ENCODE measurements around the gene GRPR. TPM values are rescaled to one million over a fixed set of nuclear protein-coding genes. Genes with fewer than 3 reads are reported as not detected.

GRPR gene
- not detected in 2 replicates for total RNA-seq (2014; rRNA removed; shearing (Covaris generic))

DNA sequence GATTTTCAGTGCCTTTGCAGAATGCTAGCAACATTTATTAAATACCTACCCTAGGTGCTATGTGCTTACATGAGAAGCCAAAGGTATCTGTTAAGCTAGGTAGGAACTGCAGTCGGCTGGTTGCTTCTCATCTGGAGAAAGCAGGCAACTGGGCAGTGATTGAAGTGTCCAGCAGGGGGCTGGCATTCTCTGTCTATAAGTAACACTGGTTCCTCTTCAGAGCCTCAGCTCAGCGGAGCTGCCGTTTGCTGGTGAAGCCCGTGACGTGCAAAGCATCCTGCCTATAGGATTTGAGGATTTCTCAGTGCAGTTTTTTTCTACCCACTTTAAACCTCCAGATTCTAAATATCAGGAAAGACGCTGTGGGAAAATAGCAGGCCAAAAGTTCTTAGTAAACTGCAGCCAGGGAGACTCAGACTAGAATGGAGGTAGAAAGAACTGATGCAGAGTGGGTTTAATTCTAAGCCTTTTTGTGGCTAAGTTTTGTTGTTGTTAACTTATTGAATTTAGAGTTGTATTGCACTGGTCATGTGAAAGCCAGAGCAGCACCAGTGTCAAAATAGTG lies at the start of gene GRPR:
TSS of gene GRPR (plus strand) at position 344 of the 565 bp plus-strand sequence. CDS start 389 bp downstream, outside the sequence.
- in situ Hi-C loops (cut with HindIII; ENCODE audit: low sequenced_read_pairs) = no loop called here
- DNase-seq (ENCODE audit: low spot score) = peak; percentile 59

DNA sequence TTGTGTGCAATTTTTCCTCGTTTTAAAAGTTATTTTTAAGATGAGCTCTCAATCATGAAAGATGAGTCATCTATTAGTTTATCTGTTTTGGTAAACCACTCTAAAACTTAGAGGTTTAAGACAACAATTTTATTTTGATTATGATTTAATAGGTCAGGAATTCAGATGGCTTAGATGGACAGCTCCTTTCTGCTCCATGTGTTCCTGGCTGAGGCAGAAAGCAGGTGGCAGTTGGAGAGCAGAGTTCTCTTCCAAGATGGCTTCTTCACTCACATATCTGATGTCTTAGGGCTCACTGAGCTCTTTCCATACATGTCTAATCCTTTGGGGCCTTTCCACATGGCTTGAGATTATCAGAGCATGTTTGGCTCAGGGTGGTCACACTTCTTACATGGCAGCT lies 48.3 kb upstream of the GRPR start:
- in situ Hi-C loops (cut with HindIII; ENCODE audit: low sequenced_read_pairs) = no loop called here
- DNase-seq (ENCODE audit: low spot score) = no peak

DNA sequence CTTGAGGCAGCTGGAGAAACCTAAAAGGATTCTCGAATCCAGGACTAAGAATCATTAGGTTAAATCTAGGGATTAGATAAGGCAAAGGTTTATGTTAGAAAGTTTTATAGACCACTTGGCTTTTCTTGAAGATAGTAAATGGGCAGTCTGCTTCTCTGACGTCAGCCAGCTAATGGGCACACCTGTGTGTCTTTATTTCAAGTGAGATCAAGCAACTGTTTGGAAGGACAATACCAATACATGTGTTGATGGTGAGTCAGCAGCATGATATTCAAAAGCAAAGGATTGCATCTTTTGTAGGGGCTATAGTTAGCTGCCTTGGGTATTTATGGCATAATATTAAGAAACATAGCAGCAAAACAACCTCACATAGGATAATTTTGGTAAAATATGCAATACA lies 46.5 kb upstream of the GRPR start:
- DNase-seq (ENCODE audit: low spot score) = no peak
- in situ Hi-C loops (cut with HindIII; ENCODE audit: low sequenced_read_pairs) = no loop called here

DNA sequence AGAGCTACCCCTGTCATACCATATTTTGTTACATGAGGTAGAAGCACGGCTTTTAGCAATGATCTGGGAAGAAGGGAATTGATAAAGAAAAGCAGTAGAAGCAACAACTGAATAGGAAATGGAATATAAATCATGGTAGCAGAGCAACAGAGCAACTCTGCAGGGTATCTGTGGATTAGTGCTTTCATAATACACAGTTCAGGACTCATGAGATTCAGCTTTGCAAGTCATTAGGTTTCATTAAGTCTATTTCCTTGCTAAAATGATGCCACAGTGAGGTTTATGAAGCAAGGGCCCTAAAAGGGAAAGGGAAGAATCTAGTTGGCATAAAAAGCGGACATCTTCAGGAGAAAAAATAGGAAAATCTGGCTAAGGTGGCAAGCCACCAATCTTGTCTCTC lies 45.6 kb upstream of the GRPR start:
- in situ Hi-C loops (cut with HindIII; ENCODE audit: low sequenced_read_pairs) = no loop called here
- no peak for DNase-seq (ENCODE audit: low spot score)

DNA sequence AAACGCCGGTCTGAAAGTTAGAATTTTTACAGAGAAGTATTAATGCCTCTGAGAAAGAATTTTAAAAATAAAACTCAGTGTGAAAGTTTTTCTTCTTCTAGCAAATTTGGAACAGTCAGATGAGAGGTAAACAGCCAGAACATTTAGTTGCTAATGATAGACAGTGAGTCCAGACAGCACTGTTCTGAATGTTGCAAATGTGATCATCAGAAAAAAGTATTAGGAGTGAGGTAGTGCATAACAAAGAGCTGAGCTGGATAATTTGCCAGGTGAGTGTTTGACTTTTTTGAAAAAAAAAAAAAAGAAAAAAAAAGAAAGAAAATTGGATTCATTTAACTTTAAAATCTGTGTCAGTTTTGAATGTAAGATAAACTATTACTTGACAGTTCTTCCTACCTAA lies 42.0 kb upstream of the GRPR start:
- in situ Hi-C loops (cut with HindIII; ENCODE audit: low sequenced_read_pairs) = no loop called here
- DNase-seq (ENCODE audit: low spot score) = no peak

DNA sequence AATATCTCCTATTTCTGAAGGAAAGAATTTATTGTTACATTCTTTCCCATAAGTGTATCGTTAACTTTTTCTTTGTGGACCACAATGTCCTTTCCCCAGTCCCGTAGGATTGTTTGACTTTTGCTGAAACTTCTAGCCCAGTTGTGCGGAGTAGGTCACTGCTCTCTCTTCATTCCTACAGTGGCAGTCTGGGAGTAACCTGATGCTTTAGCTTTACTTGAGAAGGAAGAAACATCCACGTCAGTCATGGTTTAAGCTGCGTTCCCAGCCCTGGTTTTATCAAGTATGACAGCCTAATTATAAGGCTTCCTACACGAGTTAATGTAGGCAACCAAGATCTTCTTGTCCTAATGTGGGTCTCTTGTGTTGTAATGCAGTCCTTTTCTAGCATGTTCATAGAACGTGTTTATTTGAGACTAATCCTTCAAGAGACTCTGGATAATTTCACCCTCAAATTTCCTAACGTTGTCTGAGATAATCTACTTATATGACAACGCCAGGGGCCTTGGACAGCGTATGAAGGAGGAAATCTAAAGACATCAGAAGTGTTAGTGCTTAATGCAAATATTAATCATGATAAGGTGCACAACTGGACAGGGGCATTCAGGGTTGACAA lies 40.8 kb upstream of the GRPR start:
- in situ Hi-C loops (cut with HindIII; ENCODE audit: low sequenced_read_pairs) = no loop called here
- no peak for DNase-seq (ENCODE audit: low spot score)

DNA sequence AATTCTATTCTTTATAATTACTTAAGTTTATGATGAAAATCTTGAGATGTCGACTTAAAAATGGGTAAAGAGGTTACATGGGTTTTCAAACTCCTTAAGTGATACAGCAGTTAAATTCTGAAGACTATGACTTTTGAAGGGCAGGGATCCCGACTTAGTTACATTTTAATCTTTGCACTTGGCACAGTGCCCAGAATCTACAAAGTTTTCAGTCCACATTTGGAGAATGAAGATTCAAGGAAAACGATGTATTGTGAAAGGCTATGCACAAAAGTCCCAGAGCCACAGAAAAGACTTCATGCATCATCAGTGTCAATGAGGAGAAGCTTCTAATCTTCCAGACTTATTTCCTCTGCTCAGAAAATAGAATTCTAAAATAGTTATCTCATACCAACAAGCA lies 36.3 kb upstream of the GRPR start:
- DNase-seq (ENCODE audit: low spot score) = no peak
- in situ Hi-C loops (cut with HindIII; ENCODE audit: low sequenced_read_pairs) = no loop called here

DNA sequence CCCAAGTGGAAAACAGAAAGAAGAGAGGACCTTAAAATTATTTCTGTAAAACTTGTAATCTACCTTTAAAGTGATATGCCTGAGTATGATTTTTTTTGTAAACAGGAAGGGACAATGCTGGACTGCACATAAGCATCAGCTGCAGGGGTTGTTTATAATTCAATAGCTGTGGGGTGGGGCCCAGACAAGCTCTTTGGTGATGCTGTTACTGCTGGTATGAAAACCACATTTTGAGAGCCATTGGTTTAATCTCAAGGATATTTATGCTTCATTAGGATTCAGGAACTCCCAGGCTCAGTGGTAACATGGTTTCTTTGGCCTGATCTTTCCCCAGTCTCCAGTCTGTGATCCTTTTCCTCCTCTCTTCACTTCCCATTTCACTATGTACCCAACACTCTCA lies 34.3 kb upstream of the GRPR start:
- no peak for DNase-seq (ENCODE audit: low spot score)
- in situ Hi-C loops (cut with HindIII; ENCODE audit: low sequenced_read_pairs) = no loop called here

DNA sequence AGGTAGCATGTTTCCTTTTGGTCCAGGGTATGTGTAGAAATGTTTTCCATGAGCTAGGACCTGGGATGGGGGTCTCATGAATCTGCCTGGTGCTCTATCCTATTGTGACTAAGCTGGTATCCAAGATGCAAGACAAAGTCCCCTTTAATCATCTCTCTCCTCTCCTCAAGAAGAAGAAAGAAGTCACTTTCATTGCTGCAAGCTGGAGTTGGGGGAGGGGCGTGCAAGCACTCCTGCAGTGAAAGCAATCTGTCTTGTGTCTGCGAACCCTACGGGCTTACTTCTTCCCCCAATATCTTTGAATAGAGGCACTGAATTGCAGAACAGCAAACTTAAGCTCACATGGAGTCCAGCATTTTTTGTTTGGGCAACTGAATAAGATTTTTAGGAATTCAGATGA lies 27.2 kb upstream of the GRPR start:
- DNase-seq (ENCODE audit: low spot score) = no peak
- in situ Hi-C loops (cut with HindIII; ENCODE audit: low sequenced_read_pairs) = no loop called here

DNA sequence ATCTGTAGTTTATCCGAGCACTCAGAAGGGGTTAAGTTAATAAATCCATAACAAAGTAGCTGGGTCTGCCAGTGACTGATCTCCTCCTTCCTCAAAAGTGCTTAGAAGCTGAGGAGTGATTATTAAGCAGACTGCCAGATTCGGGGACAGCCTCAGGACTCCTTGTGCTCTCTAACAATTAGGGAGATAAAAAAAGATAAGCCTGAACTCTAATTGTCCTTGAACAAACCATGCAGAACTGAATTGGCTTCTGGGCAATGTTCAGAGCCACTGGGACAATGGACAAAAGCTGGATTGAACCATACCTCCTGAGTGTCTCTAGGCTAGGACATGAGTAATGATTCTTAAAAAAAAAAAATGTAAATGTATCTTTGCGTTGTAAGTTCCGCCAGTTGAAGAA lies 22.7 kb upstream of the GRPR start:
- in situ Hi-C loops (cut with HindIII; ENCODE audit: low sequenced_read_pairs) = no loop called here

DNA sequence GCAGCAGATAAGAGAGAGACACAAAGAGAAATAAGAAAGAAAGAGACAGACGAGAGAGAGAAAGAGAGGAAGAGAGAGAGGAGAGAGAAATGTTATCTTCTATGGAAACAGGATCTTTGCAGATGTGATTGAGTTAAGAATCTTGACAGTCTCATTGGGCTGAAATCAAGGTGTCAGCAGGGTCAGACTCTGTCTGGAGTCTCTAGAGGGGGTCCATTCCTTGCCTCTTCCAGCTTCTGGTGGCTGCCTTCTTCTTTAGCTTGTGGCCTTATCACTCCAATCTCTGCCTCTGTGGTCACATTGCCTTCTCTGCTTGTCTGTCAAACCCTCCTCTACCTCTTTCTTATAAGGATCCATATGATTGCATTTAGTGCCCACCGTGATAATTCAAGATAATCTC lies 21.8 kb upstream of the GRPR start:
- no peak for DNase-seq (ENCODE audit: low spot score)
- in situ Hi-C loops (cut with HindIII; ENCODE audit: low sequenced_read_pairs) = no loop called here

More for the DNA sequence above, 22.7 kb upstream of the GRPR start:
- no peak for DNase-seq (ENCODE audit: low spot score)

DNA sequence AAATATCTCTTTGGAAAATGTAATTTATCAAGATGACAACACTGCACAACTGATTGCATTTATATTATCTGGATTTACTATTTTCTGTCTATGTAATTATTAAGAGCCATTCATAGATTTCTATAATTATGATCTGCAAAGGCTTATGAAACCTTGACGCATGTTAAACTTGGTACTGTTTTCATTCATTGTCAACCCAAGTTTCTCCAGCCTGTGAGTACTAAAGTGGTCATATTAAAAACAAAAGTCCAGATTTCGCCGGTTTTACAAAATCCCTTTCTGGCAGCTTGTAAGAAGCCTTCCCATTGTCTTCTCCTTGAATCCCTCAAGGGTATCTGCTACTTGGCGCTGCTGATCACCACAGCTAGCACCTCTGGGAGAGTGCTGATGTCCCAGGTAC lies 19.7 kb upstream of the GRPR start:
- no peak for DNase-seq (ENCODE audit: low spot score)
- in situ Hi-C loops (cut with HindIII; ENCODE audit: low sequenced_read_pairs) = no loop called here

DNA sequence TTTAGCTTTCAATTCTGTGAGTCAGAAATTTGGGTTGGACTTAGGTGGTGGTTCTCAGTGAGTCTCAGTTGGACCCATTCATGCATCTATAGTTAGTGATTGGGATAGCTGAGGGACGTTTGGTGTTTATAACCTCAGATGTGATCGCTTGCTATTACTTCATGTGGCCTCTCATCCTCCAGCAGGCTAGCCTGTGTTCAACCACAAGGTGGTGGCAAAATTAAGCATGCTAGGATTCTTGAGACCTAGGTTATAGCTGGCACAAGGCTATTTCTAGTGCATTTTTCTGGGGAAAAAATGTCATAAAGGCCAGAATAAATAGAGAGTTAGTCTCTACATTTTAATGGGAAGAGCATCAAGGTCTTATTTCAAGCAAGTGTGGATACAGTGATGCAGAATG lies 10.9 kb upstream of the GRPR start:
- no peak for DNase-seq (ENCODE audit: low spot score)
- in situ Hi-C loops (cut with HindIII; ENCODE audit: low sequenced_read_pairs) = no loop called here

DNA sequence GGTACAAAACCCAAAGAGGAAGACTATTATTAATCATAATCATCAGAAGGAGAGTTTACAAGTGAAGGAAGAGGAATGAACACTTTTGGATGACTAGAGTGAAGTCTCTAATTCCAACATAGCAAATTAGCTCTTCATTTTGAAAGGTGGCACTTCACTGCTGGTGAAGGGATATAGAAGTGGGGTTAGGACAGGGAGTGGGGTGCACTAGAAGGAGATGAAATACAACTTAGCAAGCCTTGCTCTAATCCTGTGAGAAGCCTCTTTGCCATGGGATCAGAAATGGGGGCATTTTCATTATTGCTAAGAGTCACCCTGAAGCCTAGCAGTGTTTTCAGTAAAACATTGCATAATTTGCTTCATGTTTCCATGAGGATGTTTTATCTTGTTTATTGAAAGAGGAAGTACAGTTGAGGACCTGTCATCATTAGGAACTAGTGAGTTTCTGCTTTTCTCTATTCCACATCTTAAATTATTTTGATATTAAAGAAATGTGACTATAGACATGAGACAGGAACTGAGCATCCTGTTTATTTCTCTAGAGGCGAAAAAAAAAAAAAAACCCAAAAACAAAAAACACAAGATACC lies 9.3 kb upstream of the GRPR start:
- in situ Hi-C loops (cut with HindIII; ENCODE audit: low sequenced_read_pairs) = no loop called here
- no peak for DNase-seq (ENCODE audit: low spot score)

DNA sequence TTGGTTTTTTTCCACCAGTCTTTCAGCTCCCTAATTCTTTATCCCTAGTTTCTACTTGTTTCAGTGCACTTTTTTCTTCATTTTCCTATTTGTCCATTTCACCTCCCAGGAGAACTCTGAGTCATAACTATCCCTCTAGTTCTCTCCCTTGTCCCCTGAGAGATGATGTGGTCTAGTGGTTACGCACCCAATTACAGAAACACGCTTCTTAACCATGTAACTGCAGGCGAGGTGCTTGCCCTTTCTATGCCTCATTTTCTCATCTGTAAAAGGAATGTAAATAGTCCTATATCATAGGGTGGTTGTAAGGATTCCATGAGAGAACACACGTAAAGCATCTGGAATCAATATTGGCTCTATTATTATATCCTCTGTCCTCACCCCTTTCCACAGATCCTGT lies 8.8 kb upstream of the GRPR start:
- DNase-seq (ENCODE audit: low spot score) = no peak
- in situ Hi-C loops (cut with HindIII; ENCODE audit: low sequenced_read_pairs) = no loop called here

DNA sequence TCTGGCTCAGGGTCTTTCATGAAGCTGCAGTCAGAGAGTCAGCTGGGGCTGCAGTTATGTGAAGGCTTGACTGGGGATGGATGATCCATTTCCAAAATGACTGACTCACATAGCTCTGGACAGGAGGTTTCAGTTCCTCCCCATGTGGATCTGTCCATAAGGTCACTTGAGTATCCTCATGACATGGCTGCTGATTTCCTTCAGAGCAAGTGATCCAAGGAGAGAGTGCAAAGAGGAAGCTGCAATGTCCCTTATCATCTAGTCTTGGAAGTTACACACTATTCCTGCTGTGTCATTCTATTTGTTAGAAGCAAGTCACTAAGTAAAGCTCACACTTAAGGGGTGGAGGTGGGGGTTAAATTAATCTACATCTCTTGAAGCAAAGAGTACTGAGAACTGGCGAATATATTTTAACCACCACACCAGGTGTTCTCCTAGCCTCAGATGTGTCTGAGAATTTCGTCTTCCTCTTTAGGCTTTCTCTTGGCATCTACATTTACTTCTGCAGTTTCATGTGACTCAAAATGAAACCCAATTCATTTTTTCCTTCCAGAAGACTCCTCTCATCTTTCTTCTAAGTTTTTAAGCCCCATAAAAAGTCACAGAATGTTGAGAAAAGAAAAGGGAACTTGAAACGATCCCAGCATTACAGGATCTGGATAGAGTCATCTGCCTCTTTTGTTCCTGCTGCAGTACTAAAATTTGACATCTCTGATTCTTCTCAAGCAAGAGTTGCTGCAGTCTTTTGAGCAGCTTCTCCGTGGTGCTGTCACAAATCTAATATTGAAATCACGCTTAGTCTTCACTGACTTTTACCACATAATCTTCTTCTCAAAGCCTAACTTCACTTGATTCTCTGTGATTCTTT lies 3.8 kb upstream of the GRPR start:
- no peak for DNase-seq (ENCODE audit: low spot score)
- in situ Hi-C loops (cut with HindIII; ENCODE audit: low sequenced_read_pairs) = no loop called here

DNA sequence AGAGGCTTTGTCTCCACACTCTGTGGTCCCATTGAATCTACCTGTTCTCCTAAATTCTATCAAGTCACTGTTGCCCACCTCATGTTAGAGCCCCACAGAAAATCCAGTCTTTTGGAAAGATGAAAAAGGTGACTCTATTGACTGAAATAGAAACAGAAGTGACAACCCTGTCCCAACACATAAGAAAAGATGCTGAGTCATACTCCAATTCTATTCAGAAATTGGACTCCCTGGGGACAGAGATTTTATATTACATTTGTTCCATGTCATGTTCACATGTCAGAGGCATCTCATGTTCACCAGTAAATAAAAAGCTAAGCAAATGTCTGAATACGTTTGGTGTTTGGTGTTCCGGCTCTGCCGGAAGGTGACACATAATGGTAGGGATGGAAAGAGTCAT lies 2.9 kb upstream of the GRPR start:
- in situ Hi-C loops (cut with HindIII; ENCODE audit: low sequenced_read_pairs) = no loop called here
- no peak for DNase-seq (ENCODE audit: low spot score)

DNA sequence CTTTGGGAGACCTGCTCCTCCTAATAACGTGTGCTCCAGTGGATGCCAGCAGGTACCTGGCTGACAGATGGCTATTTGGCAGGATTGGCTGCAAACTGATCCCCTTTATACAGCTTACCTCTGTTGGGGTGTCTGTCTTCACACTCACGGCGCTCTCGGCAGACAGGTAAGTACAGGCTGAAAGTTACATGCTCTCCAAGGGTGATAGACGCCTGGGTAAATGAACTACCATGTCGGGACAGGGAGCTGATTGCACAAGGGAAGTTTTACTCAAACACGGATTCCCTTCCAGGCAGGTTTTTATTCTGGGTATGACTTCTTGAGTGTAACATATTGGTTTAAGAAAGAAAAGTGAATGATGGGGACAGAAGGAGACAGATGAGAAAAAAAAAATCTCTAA lies 836 bp downstream of the GRPR start:
- peak; percentile 0 for DNase-seq (ENCODE audit: low spot score)
- in situ Hi-C loops (cut with HindIII; ENCODE audit: low sequenced_read_pairs) = no loop called here

DNA sequence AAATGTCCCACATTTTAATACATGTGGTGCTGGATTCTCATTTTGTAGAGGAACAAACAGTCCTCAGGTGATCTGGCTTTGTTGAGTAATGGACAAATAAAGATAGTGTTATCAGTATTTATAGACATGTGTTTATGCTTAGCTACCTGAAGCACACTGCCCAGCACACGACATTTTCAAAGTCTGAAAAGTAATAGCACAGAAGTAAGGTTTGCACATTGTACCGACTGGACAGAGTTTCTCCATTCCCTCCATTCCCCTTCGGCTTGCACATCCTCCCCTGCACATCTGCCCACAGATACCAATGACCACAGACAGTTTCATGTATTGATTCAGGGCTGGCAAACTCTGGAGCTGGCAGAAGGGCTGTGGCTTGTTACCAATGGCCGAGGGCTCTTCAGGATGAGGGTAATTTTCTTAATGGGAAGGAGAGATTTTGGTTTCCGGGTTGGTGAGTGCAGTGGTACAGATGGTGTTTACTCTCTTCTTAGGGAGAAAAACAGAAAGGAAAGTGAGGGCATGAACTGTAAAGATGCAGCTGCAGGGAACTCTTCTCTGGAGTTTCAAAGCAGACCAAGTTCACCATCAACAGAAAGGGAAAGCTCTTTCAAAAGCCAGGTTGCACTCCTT lies 2.3 kb downstream of the GRPR start:
- in situ Hi-C loops (cut with HindIII; ENCODE audit: low sequenced_read_pairs) = no loop called here
- no peak for DNase-seq (ENCODE audit: low spot score)

DNA sequence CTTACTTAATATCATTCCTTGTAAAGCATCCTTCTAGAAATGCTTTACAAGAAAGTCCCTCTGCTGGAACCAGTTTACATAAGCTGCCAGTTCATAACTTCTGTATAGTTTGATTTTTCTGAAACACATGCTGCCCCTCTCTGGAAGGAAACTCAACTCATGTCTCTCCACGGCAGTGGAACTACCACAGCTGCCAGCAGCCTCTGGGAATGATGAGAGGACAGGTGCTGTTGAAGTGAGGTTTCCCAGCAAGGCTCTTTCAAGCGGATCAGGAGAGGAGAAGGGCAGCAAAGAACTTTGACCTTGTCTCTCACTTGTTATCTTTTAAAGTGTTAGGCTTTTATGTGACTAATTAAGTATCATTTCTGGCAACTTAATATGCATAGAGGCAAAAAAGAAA lies 7.3 kb downstream of the GRPR start:
- DNase-seq (ENCODE audit: low spot score) = no peak
- in situ Hi-C loops (cut with HindIII; ENCODE audit: low sequenced_read_pairs) = no loop called here

All from G401 (cell line).